NCI-H748 treated with DMSO at 0.1 percent for 48 hours (cell line): Measurements from ENCODE around the gene DCTD.
A peak's percentile ranks its signal among the peaks of the same experiment; 100 is the strongest.

Source experiments
- DNase-seq: peaks from one replicate; lab custom pipeline; 2025; lab: John Stamatoyannopoulos, UW

DCTD gene

DNA sequence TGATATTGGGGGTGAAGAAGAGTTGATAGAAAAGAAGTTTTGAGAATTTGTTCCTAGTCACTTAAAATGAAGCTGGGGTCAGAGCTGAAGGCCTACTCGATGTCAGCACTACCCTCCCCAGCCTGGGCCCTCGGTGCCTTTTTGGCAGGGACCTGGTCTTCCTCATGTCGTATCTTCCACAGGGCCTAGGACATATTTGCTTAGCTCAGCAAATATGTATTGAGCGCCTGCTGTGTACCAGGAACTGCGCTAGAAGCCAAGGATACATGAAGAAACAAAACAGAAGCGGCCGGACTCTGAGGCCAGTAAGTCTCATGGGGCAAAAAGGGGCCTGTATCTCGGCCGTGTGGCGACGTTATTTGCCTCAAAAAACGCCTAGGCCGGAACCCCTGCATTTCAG, 44.3 kb downstream of the DCTD start:
- DNase-seq = no peak

DNA sequence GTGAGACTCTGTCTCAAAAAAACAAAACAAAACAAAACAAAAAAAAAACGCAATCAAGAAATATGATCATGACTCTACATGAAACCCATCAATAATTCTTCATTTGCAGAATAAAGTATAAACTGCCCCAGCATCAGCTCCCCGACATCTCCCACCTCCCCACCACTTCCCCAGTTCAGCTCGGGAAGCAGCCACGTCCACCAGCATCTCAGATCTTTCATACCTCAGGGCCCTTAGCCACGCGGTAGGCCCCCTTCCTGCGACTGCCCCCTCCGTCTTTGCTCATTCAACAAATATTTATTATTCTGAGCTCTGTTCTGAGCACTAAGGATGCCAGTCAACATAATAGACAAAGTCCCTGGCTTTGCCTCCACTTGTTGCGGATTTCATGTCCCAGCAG, 45.6 kb downstream of the DCTD start:
- DNase-seq = no peak

- DNase-seq = no peak
These were observed 47.5 kb downstream of the DCTD start for GRCh38 chr4:182869697-182870096.

DNA sequence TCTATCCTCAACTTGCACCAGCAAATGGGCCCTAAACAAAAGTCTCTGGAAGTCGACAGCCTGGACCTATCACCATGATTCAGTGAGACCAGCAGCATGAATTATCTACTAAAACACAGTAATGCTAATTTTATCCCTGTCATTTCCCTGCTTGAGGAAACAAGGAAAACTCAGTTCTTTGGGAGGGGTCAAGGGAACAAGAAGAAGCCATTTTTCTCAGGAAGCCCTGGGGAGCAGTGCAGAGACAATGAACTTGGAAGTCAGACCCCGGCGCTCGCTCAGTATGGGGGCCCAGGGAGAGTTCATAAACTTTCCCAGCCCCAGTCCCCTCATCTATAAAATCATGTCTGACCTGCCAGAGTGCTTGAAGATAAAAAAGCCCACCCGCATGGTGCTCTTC, 50.4 kb downstream of the DCTD start:
- DNase-seq = no peak

- DNase-seq = no peak
These were observed 53.7 kb downstream of the DCTD start for GRCh38 chr4:182863501-182863900.

GRCh38 chr4:182862921-182863320, 54.3 kb downstream of the DCTD start:
- peak; percentile 5 for DNase-seq

GRCh38 chr4:182862141-182862875, 54.9 kb downstream of the DCTD start:
- DNase-seq = no peak

DNA sequence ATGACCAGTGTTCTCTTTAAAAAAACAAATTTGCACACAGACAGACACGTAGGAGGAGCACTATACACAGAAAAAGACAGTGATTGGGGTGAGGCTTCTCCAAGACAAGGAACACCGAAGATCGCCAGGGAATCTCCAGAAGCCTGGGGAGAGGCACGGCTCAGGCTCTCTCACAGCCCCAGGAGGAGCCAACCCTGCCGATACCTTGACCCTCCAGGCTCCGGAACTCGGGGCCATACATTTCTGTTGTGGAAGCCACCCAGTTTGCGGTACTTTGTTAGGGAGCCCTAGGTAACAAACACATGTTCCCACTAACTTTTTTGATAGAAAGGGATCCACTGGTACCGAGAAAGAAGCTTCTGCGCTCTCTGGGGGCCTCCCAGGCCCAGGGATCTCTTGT, 55.8 kb downstream of the DCTD start:
- DNase-seq = no peak

- no peak for DNase-seq
These were observed 57.5 kb downstream of the DCTD start for GRCh38 chr4:182859730-182860129.

DNA sequence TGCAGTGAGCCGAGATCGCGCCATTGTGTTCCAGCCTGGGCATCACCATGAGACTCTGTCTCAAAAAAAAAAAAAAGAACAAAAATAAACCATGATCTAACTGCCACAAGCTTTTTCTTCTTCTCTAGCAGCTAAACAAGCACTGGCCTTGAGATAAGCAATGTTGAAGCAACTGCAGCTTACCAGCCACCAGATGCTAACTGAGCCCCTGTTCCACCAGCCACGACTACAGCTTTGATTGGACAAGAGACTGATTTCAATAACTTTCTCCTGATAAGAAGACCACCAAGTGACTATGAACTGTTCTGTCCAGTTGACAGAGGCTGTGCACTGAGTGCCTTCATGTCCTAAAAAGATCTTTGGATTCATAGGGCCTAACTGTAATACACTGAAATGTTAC, 58.5 kb downstream of the DCTD start:
- no peak for DNase-seq

DNA sequence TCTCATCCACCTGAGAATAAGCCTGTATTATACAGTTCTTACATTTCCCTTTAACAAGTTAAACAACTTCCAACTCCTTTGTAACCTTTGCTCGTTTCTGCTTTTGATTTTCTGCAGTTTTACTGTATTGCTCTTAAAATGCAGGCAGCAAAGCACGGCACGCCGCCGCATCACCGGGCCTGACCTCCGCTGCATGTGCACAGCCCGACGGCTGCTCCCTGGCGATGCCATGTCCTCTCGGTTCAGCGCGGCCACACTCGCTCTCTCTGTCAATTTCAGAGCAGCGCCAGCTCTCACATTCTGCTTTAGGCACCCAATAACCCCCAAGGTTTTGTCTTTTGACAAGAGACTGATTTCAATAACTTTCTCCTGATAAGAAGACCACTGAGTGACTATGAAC, 60.3 kb downstream of the DCTD start:
- DNase-seq = no peak

DNA sequence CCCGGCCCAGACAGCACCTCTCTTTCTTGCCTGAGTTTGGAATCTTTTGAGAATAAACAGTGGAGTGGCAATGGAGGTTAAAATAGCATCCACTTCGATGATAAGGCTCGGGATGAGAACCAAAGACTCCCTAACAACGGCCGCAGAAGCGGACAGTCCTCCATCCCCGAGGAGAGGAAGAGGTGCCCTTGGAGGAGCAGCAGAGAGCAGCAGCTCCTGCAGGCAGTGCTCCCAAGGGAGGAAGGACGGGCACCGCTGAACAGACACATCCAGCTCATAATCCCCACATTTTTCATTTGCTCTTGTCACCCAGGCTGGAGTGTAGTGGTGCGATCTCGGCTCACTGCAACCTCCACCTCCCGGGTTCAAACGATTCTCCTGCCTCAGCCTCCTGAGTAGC, 61.3 kb downstream of the DCTD start:
- DNase-seq = no peak

GRCh38 chr4:182855312-182855711, 61.9 kb downstream of the DCTD start:
- no peak for DNase-seq

- no peak for DNase-seq
These were observed 62.7 kb downstream of the DCTD start for GRCh38 chr4:182854466-182854865.

DNA sequence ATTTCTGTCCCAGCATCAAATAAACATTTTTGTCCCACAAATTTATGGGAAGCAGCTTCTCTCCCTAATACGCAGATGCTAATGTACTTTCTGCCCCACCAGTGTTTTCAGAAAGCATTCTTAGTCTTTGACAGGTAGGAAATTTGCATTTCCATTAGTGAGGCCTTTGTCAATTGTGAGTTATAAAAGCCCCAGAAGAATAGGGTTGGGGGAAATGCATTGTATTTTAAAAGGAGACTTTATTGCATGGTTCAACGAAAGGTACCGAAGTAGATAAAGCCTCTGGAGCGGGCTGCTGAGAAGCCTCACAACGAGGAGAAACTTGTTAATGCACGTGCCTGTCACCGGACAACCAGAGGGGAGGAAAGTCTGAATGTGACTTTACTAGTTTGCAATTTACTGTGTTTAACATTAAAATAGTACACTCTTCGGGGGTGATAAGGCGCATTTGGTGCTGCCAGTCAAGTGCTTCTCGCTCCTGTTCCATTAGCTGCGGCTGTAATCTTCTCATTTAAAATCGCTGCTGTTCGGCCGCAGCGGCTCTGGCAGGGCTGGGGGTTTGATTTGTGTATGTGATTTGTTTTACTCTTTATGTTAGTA, 63.4 kb downstream of the DCTD start:
- no peak for DNase-seq

- DNase-seq = no peak
These were observed 68.5 kb downstream of the DCTD start for GRCh38 chr4:182848685-182849084.

DNA sequence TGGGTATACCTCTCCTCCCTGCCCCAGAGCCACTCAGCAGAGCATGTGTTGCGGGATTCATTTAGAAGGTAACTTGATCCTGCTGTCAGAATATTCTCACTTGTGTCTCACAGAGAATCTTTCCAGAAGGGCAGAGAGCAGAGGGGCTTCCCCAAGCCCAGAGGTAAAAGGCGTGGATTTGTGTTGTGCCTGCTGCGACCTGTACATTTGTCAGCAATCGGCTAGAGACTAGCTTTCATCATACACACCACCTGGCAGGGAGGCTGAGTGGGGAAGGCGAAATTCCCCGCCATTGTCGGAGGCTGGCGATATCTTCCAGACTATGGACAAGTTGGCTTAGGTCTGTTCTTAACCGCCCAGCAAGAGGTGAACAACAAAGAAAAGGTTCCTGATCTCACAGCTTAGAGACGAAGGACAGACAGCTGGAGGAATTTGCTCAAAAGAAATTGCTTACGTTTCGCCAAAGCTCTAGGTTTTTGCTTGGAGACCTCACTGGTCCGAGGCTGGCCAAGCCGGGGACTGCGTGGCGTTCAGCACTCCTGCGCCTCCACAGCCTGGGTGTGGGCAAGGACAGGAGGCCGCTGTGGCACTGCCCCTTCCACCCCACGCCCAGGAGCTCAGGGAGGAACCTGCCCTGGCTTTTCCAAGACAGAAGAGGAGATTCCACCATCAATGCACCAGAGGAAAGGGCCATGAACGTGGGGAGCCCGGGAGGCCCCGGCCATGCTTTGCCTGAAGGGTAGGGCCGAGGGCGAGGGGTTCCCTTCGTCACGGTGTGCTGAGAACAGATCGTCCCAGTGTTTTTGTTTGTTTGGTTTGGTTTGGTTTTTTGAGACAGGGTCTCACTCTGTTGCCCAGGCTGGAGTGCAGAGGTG, 69.4 kb downstream of the DCTD start:
- DNase-seq = no peak

GRCh38 chr4:182846036-182846435, 71.2 kb downstream of the DCTD start:
- no peak for DNase-seq

DNA sequence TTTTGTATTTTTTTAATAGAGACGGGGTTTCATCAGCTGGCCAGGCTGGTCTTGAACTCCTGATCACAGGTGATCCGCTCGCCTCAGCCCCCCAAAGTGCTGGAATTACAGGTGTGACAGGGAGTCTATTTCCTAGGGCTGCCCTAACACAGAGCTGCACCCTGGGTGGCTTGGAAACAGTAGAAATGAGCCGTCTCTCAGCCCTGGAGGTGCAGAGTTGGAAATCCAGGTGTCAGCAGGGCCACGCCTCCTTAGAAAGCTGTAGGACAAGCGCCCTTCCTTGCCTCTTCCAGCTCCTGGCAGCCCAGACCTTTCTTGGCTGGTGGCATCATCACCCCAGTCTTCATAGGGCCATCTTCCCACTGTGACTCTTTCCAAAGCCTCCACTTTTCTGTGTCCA, 71.6 kb downstream of the DCTD start:
- DNase-seq = no peak

DNA sequence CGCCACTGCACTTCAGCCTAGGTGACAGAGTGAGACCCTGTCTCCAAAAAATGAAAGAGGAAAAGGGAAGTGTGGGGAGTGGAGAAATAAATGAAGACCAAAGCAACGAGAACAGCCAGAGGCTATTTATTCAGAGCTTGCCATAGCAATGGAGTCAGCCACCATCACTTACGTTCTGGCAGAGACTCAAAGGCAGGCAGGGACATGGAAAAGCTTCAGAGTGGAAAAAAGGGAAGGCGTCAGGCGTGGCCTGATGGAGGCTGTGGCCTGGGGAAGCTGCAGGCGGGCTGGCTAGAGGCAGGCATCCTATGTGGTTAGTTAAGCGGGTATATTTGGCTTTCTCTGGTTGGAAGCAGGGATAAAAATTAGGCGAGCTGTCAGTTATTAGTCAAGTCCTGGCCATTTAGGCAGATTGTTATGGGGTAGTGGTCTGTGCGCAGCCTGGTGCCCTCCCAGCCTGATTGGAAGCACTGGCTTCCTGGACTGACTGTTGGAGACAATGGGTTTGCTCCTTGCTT, 73.3 kb downstream of the DCTD start:
- no peak for DNase-seq

DNA sequence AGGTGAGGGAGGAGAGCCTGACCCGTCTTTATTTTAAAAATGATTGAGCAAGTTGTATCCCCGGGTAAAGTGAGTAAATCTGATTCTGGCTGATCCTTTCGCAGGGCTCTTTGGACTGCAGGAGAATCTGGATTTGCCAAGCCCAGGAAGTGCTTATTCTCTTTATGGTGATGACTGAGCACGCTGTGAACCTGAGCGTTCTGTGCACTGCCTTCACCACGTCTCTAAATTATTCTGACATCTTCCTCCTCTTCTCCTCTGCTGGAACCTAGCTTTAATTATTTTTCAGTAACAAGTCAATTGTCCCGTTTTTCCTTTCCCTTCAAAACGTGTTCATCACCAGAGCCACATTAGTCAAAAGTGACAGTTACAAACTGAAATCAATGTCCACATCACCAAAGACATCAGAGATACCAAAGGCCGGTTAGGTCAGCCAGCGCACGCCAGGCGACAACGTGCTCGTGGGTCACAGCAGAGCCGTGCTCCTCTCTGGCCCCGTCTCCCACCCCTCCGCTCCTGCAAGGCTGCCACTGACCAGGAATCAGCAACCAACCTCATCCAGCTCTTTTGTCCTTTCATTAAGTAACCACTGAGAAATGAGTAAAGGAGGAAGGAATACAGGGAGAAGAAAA, 74.3 kb downstream of the DCTD start:
- DNase-seq = no peak

GRCh38 chr4:182842104-182842600, 75.0 kb downstream of the DCTD start:
- DNase-seq = no peak
